ENCODE measurements around the gene GSG1L.

Gene GSG1L

GRCh38 chr16:27770271-27771196, 293.0 kb downstream of the GSG1L start:
- no peaks in the 10 kb centered on the region for H3K4me1 Mint-ChIP-seq (ENCODE audit: low read depth)
- H3K36me3 Mint-ChIP-seq (ENCODE audit: low read depth) = peaks cover 44% of the 10 kb centered on the region
- no peak for DNase-seq
- H3K27me3 Mint-ChIP-seq = no peaks in the 10 kb centered on the region
- H3K27ac Mint-ChIP-seq = no peak overlapping the region
- no peak overlapping the region for H3K4me3 Mint-ChIP-seq
- H3K9me3 Mint-ChIP-seq = no peaks in the 10 kb centered on the region

- no peak overlapping the region for H3K27ac Mint-ChIP-seq
- no peak overlapping the region for H3K4me3 Mint-ChIP-seq
- H3K27me3 Mint-ChIP-seq = no peaks in the 10 kb centered on the region
- H3K9me3 Mint-ChIP-seq = no peaks in the 10 kb centered on the region
- H3K36me3 Mint-ChIP-seq (ENCODE audit: low read depth) = peaks cover 49% of the 10 kb centered on the region
- no peak for DNase-seq
- H3K4me1 Mint-ChIP-seq (ENCODE audit: low read depth) = no peaks in the 10 kb centered on the region
These were observed 293.8 kb downstream of the GSG1L start for GRCh38 chr16:27769561-27770255.

- no peak for DNase-seq
- Mint-ChIP-seq H3K4me3 (no peak overlapping the region), H3K4me1 (ENCODE audit: low read depth) (no peaks in the 10 kb centered on the region), H3K9me3 (no peaks in the 10 kb centered on the region), H3K27me3 (no peaks in the 10 kb centered on the region), H3K36me3 (ENCODE audit: low read depth) (peaks cover 53% of the 10 kb centered on the region), H3K27ac (no peak overlapping the region)
These were observed 294.8 kb downstream of the GSG1L start for GRCh38 chr16:27768651-27769272.

- Mint-ChIP-seq H3K27ac (no peak overlapping the region), H3K36me3 (ENCODE audit: low read depth) (peaks cover 54% of the 10 kb centered on the region)
These were observed 295.4 kb downstream of the GSG1L start for GRCh38 chr16:27767971-27768591.

GRCh38 chr16:27767081-27767480, 296.4 kb downstream of the GSG1L start:
- Mint-ChIP-seq H3K36me3 (ENCODE audit: low read depth) (peaks cover 58% of the 10 kb centered on the region), H3K27me3 (no peaks in the 10 kb centered on the region), H3K9me3 (no peaks in the 10 kb centered on the region), H3K27ac (no peak overlapping the region), H3K4me3 (no peak overlapping the region), H3K4me1 (ENCODE audit: low read depth) (no peaks in the 10 kb centered on the region)
- no peak for DNase-seq

More at GRCh38 chr16:27767971-27768591, 295.4 kb downstream of the GSG1L start:
- Mint-ChIP-seq H3K27me3 (no peaks in the 10 kb centered on the region), H3K9me3 (no peaks in the 10 kb centered on the region), H3K4me1 (ENCODE audit: low read depth) (no peaks in the 10 kb centered on the region), H3K4me3 (no peak overlapping the region)
- DNase-seq = no peak

GRCh38 chr16:27766236-27766925, 297.1 kb downstream of the GSG1L start:
- no peak overlapping the region for H3K27ac Mint-ChIP-seq
- no peak for DNase-seq

GRCh38 chr16:27764869-27765675, 298.4 kb downstream of the GSG1L start:
- Mint-ChIP-seq H3K9me3 (no peaks in the 10 kb centered on the region), H3K27me3 (no peaks in the 10 kb centered on the region), H3K36me3 (ENCODE audit: low read depth) (peaks cover 56% of the 10 kb centered on the region), H3K4me1 (ENCODE audit: low read depth) (no peaks in the 10 kb centered on the region), H3K27ac (no peak overlapping the region), H3K4me3 (no peak overlapping the region)
- DNase-seq = no peak

More at GRCh38 chr16:27766236-27766925, 297.1 kb downstream of the GSG1L start:
- Mint-ChIP-seq H3K36me3 (ENCODE audit: low read depth) (peaks cover 63% of the 10 kb centered on the region), H3K4me1 (ENCODE audit: low read depth) (no peaks in the 10 kb centered on the region), H3K9me3 (no peaks in the 10 kb centered on the region), H3K4me3 (no peak overlapping the region), H3K27me3 (no peaks in the 10 kb centered on the region)

- Mint-ChIP-seq H3K27ac (no peak overlapping the region), H3K36me3 (ENCODE audit: low read depth) (peaks cover 52% of the 10 kb centered on the region), H3K9me3 (no peaks in the 10 kb centered on the region), H3K4me3 (no peak overlapping the region), H3K27me3 (no peaks in the 10 kb centered on the region), H3K4me1 (ENCODE audit: low read depth) (no peaks in the 10 kb centered on the region)
- no peak for DNase-seq
These were observed 299.1 kb downstream of the GSG1L start for GRCh38 chr16:27764427-27764826.

GRCh38 chr16:27762441-27762840, 301.1 kb downstream of the GSG1L start:
- no peaks in the 10 kb centered on the region for H3K9me3 Mint-ChIP-seq
- no peak overlapping the region for H3K27ac Mint-ChIP-seq
- H3K4me3 Mint-ChIP-seq = no peak overlapping the region
- H3K4me1 Mint-ChIP-seq (ENCODE audit: low read depth) = no peaks in the 10 kb centered on the region
- no peaks in the 10 kb centered on the region for H3K27me3 Mint-ChIP-seq
- H3K36me3 Mint-ChIP-seq (ENCODE audit: low read depth) = peaks cover 53% of the 10 kb centered on the region
- DNase-seq = no peak

- Mint-ChIP-seq H3K27me3 (no peaks in the 10 kb centered on the region), H3K4me1 (ENCODE audit: low read depth) (no peaks in the 10 kb centered on the region), H3K4me3 (no peak overlapping the region), H3K9me3 (no peaks in the 10 kb centered on the region), H3K36me3 (ENCODE audit: low read depth) (peaks cover 56% of the 10 kb centered on the region), H3K27ac (no peak overlapping the region)
- DNase-seq = no peak
These were observed 301.7 kb downstream of the GSG1L start for GRCh38 chr16:27761816-27762215.

- H3K9me3 Mint-ChIP-seq = no peaks in the 10 kb centered on the region
- H3K4me3 Mint-ChIP-seq = no peak overlapping the region
- no peak for DNase-seq
- H3K36me3 Mint-ChIP-seq (ENCODE audit: low read depth) = peaks cover 55% of the 10 kb centered on the region
- no peak overlapping the region for H3K27ac Mint-ChIP-seq
- no peaks in the 10 kb centered on the region for H3K4me1 Mint-ChIP-seq (ENCODE audit: low read depth)
- no peaks in the 10 kb centered on the region for H3K27me3 Mint-ChIP-seq
These were observed 302.7 kb downstream of the GSG1L start for GRCh38 chr16:27760789-27761176.

GRCh38 chr16:27759967-27760788, 303.3 kb downstream of the GSG1L start:
- Mint-ChIP-seq H3K27ac (no peak overlapping the region), H3K27me3 (no peaks in the 10 kb centered on the region), H3K9me3 (no peaks in the 10 kb centered on the region), H3K4me1 (ENCODE audit: low read depth) (no peaks in the 10 kb centered on the region), H3K36me3 (ENCODE audit: low read depth) (peaks cover 53% of the 10 kb centered on the region), H3K4me3 (no peak overlapping the region)
- no peak for DNase-seq
